Measurements from ENCODE around the gene LILRB5. TPM values are rescaled to one million over a fixed set of nuclear protein-coding genes. Genes with fewer than 3 reads are reported as not detected.
"Not testable (repeated sequence)": the region's sequence is repeated elsewhere in the genome, so short reads cannot be mapped to it uniquely, and the experiment has no call there.

Gene LILRB5
- total and polyA plus RNA-seq, 9 of the 15 experiments (the other 6 are each of a cell fraction or from before 2014, with no cell fraction given), result not detected

DNA sequence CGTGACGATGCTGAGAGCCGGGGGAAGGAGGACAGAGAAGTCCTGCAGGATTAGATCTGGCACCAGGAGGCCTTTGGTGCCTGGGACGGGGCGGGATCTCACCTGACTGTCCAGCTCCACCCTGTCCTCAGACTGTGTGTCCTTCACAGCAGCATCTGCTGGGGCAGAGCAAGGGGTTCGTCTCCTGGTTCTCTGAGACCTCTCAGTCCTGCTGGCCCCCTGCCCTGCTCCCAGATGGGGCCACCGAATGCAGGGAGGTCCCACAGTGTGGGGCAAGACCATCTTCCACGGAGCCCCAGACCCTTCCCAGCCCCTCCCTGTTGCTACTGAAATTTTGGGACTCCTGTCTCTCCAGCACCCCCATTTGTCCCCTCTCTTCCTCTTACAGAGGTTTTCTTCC is 38.8 kb downstream of the LILRB5 start:
- POLR2A ChIA-PET, result interaction anchor here (1.0 kb wide), 1 partner anchor 8 kb away, joined by 3 read pairs; no protein-coding TSS in a partner anchor

DNA sequence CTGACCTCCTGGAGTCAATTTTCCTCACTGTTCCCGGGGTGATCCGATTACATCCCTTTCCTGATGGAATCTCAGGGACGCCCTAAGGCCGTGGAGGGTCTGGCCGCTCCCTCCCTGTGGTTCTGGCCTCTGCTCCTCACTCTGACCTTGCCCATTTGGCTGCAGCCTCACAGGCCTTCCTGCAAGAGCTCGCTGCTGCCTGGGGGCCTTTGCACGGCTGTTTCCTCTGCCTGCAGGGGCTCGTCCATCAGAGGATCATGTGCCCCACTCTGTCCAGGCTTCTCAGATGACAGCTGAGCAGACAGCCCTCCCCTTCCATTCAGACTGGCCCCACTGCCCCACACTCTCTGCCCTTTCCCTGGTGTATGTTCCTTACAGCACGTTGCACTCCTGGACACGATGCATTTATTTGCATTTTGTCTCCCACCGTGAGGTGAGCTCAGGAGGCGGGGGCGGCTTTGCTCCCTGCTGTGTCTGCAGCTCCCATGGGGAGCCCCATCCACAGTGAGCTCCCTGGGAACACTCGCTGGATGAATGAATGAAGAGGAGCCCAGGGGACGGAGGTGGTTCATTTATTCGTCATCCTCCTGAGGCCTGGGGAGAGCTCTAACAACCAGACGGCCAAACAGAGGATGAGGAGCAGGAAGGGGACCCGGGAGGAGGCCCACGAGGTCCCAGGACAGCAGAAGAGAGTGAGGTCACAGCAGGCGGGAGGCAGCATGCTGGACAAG is 39.4 kb downstream of the LILRB5 start:
- FAIRE-seq; H3K79me2 ChIP-seq (ENCODE audit: control insufficient read depth, insufficient read depth, low read length); H3K4me2 ChIP-seq (ENCODE audit: insufficient read depth, low read length); H3K9ac ChIP-seq (ENCODE audit: insufficient read depth in 1 of 2, low read depth in 2 of 2, low read length in 2 of 2); H2AFZ ChIP-seq (ENCODE audit: low read depth, low read length); DNase-seq (ENCODE audit: extremely low read depth in 1 of 4, low spot score in 3 of 4); H3K27me3 ChIP-seq (ENCODE audit: control insufficient read depth in 2 of 2, insufficient read depth in 2 of 2, low read length in 2 of 2); H3K36me3 ChIP-seq (ENCODE audit: control insufficient read depth, insufficient read depth, low read length); CTCF ChIA-PET (ENCODE audit: low intra/inter-chr PET ratio); ATAC-seq; intact Hi-C loops (cut with micrococcal nuclease); H4K20me1 ChIP-seq (replicated peaks; ENCODE audit: control insufficient read depth, insufficient read depth, low read length); H3K4me3 ChIP-seq; H3K9me1 ChIP-seq (ENCODE audit: control insufficient read depth, insufficient read depth, low read length); BruUV-seq (replicated peaks); H3K27ac ChIP-seq (ENCODE audit: extremely low read depth, low read depth, low read length); in situ Hi-C loops (cut with MboI); H3K9me3 ChIP-seq (replicated peaks; ENCODE audit: control insufficient read depth, insufficient read depth, low read depth, low read length): not testable (repeated sequence)
- WGBS (ENCODE audit: insufficient coverage, low coverage, missing lambda C conversion rate), result 75% methylated on average over 6 of the region's 20 CpGs
- POLR2A ChIA-PET, result interaction anchor here (1.0 to 1.4 kb wide), 2 partner anchors 8 to 11 kb away, joined by 3 to 6 read pairs; no protein-coding TSS in a partner anchor
- peaks cover 0 to 25% of the 10 kb centered on the region in 2 experiments; a peak in 4 of 5 replicates for H3K4me1 ChIP-seq (replicated peaks in 1 of 2; ENCODE audit: control insufficient read depth in 2 of 2, insufficient read depth in 2 of 2, low read length in 2 of 2)

More for the DNA sequence above, 38.8 kb downstream of the LILRB5 start:
- H3K9ac ChIP-seq (ENCODE audit: insufficient read depth in 1 of 2, low read depth in 2 of 2, low read length in 2 of 2), result no peak overlapping the region; a peak in 1 of 4 replicates
- peaks cover 10% of the 10 kb centered on the region; the same call in 2 of the 3 replicates for H3K36me3 ChIP-seq (ENCODE audit: control insufficient read depth, insufficient read depth, low read length)
- CTCF ChIA-PET (ENCODE audit: low intra/inter-chr PET ratio), result no interaction called here
- H3K4me2 ChIP-seq (ENCODE audit: insufficient read depth, low read length), result no peak overlapping the region
- no peak for DNase-seq (ENCODE audit: extremely low read depth in 1 of 4, low spot score in 3 of 4)
- no peaks in the 10 kb centered on the region for H3K9me3 ChIP-seq (replicated peaks; ENCODE audit: control insufficient read depth, insufficient read depth, low read depth, low read length)
- TF ChIP-seq ZNF316 (IDR thresholded peaks at IDR 0.05) (no peak), ILF3 (IDR thresholded peaks at IDR 0.05; ENCODE audit: borderline replicate concordance) (no peak), MAFG (tag; conservative IDR thresholded peaks at IDR 0.05) (no peak), ZNF274 (IDR thresholded peaks at IDR 0.05; ENCODE audit: borderline replicate concordance, low read depth, low read length) (no peak), ZNF584 (CRISPR knock-in tag; IDR thresholded peaks at IDR 0.05; ENCODE audit: low read depth) (no peak), BRCA1 (IDR thresholded peaks at IDR 0.05) (no peak), BRCA1 (CRISPR knock-in tag; IDR thresholded peaks at IDR 0.05) (no peak), NELFE (IDR thresholded peaks at IDR 0.05; ENCODE audit: insufficient read depth, insufficient read length) (no peak), ZFP1 (CRISPR knock-in tag; IDR thresholded peaks at IDR 0.05) (no peak), SMARCA5 (IDR thresholded peaks at IDR 0.05) (no peak), ZC3H11A (IDR thresholded peaks at IDR 0.05; ENCODE audit: low read depth, low read length) (no peak)
- TF ChIP-seq, protein P1, sequence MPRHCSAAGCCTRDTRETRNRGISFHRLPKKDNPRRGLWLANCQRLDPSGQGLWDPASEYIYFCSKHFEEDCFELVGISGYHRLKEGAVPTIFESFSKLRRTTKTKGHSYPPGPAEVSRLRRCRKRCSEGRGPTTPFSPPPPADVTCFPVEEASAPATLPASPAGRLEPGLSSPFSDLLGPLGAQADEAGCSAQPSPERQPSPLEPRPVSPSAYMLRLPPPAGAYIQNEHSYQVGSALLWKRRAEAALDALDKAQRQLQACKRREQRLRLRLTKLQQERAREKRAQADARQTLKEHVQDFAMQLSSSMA (CRISPR knock-in tag; IDR thresholded peaks at IDR 0.05), result no peak
- TF ChIP-seq, protein P2, sequence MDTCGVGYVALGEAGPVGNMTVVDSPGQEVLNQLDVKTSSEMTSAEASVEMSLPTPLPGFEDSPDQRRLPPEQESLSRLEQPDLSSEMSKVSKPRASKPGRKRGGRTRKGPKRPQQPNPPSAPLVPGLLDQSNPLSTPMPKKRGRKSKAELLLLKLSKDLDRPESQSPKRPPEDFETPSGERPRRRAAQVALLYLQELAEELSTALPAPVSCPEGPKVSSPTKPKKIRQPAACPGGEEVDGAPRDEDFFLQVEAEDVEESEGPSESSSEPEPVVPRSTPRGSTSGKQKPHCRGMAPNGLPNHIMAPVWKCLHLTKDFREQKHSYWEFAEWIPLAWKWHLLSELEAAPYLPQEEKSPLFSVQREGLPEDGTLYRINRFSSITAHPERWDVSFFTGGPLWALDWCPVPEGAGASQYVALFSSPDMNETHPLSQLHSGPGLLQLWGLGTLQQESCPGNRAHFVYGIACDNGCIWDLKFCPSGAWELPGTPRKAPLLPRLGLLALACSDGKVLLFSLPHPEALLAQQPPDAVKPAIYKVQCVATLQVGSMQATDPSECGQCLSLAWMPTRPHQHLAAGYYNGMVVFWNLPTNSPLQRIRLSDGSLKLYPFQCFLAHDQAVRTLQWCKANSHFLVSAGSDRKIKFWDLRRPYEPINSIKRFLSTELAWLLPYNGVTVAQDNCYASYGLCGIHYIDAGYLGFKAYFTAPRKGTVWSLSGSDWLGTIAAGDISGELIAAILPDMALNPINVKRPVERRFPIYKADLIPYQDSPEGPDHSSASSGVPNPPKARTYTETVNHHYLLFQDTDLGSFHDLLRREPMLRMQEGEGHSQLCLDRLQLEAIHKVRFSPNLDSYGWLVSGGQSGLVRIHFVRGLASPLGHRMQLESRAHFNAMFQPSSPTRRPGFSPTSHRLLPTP (IDR thresholded peaks at IDR 0.05; ENCODE audit: borderline replicate concordance, extremely low read depth, insufficient read length), result no peak
- H3K27ac ChIP-seq (ENCODE audit: extremely low read depth, low read depth, low read length), result no peak overlapping the region
- no peak for ATAC-seq
- intact Hi-C loops (cut with micrococcal nuclease) (no loop called here), in situ Hi-C loops (cut with MboI) (no loop called here)
- 92% methylated on average over 3 of the region's 8 CpGs for WGBS (ENCODE audit: insufficient coverage, low coverage, missing lambda C conversion rate)
- no peaks in the 10 kb centered on the region; a peak in 1 of 5 replicates for H3K27me3 ChIP-seq (ENCODE audit: control insufficient read depth in 2 of 2, insufficient read depth in 2 of 2, low read length in 2 of 2)
- H3K79me2 ChIP-seq (ENCODE audit: control insufficient read depth, insufficient read depth, low read length), result no peaks in the 10 kb centered on the region; the same call in 2 of the 3 replicates
- no peak for FAIRE-seq
- peaks cover 0 to 31% of the 10 kb centered on the region in 2 experiments; a peak in 4 of 5 replicates for H3K4me1 ChIP-seq (replicated peaks in 1 of 2; ENCODE audit: control insufficient read depth in 2 of 2, insufficient read depth in 2 of 2, low read length in 2 of 2)
- no peak overlapping the region for H3K4me3 ChIP-seq
- no peaks in the 10 kb centered on the region for H3K9me1 ChIP-seq (ENCODE audit: control insufficient read depth, insufficient read depth, low read length)
- H2AFZ ChIP-seq (ENCODE audit: low read depth, low read length), result no peak overlapping the region
- BruUV-seq (replicated peaks), result no TSS peak
- H4K20me1 ChIP-seq (replicated peaks; ENCODE audit: control insufficient read depth, insufficient read depth, low read length), result no peaks in the 10 kb centered on the region
